GM12872 (cell line): Measurements from ENCODE around the gene HYI.

ENCODE experiments used
- CTCF ChIP-seq: IDR thresholded peaks from 3 replicates; pipeline ENCODE4 v1.5.1; 2011; ENCODE audit warnings: low read depth, mild to moderate bottlenecking, low read length, moderate library complexity; ENCODE audit not compliant: insufficient read depth

HYI gene

GRCh38 chr1:43438953-43439581 is 14.7 kb downstream of the HYI start:
- no peak for TF ChIP-seq CTCF

- TF ChIP-seq CTCF: no peak
Observed at GRCh38 chr1:43438576-43438952, 15.2 kb downstream of the HYI start.

DNA sequence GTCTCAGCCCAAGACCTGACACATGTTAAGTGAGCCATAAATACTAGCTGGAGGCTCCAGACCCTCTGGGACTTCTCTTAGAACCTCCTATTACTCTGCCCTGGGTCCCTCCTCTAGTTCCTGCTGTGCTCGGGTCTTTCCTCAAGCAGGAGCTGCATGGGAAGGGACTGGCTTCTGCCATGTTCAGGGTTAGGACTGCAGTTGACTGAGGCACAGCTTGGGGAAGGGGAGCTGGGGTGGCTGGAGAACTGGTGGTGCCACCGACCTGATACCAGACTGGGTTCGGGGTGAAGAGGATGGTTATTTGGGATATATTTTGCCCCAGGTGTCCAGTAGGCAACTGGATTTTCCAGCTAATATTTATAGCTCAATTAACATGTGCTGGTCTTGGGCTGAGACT is 15.7 kb downstream of the HYI start:
- TF ChIP-seq CTCF: no peak

DNA sequence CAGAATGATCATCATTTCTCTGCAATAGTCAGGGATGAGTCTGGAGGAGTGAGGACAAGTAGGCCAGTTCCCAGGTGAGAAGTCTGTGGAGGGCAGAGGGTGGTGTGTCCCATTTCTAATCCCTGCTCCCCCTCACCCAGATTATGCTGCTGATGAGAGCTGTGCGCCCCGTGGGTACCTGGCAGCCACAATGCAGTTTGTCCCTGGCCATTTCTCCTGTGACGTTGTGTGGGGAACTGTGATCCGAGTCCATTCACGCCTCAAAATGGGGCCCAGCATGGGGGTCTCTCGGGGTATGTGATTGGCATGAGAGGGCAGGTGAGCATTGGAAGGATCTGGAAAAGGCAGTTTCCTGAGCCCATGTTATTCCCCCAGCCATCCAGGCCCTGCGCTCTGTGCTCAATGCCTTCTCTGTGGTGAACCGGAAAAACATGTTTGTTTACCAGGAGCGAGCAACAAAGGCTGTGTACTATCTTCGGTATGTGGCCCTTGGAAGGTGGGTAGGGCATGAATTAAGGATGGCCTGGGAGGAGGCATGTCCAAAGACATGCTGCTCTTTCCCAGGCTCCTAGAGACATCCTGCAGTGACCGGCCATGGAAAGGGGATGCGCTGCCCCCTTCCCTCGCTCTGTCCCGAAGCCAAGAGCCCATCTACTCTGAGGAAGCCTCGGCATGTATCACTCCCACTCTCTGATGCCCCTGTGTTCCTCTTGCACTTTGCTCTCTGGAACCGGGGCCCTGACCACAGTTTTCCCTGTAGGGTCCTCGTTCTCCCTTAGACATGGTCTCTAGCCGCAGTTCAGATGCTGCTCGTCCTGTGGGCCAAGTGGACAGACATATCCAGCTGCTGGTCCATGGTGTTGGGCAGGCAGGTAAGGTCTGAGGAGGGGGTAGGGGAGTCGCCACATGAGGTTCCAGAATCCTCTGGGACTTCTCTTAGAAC is 16.4 kb downstream of the HYI start:
- TF ChIP-seq CTCF: no peak

DNA sequence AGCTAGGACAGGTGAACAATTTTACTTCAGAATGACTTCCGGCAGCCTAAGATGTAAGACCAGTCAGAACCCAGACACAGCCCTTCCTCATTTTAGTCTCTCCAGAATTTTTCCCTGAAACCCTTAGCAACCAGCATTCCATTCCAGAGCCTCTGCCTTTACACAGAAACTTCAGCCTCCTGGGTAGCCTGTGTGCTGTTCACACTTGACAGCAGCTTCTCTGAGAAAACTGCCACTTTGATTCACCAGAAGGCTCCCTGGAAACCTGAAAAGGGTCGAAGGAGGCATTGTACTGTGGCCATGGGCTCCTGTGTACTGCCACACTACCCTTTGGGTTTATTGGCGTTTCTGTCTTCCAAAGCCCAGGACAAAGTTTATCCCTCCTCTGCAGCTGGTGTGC is 17.4 kb downstream of the HYI start:
- TF ChIP-seq CTCF: no peak

- no peak for TF ChIP-seq CTCF
Observed at GRCh38 chr1:43435146-43436145, 18.3 kb downstream of the HYI start.

DNA sequence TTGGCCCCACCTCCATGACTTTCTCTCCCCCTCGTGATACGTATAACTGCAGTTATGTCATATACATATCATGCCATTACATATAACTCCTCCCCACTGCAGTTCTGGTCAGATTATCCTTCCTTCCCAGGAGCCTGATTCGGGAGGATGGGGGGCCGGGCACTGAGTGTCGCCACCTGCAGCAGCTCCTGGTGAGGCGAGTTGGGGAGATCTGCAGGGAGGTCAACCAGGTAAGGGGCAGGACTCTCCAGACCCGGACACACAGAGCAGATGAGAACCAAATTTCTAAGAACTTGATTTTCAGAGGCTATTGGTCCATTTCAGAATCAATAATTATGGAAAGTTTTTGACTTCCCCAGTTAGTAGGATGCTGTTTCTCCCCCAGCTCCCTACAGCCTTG is 19.5 kb downstream of the HYI start:
- no peak for TF ChIP-seq CTCF
